Suprapubic skin (tissue), 4 donors: ENCODE results near the gene RSRC1. TPM values are rescaled to one million over a fixed set of nuclear protein-coding genes. Genes with fewer than 3 reads are reported as not detected.
A peak's percentile ranks its signal among the peaks of the same experiment; 100 is the strongest.
"Not testable (repeated sequence)": the region's sequence is repeated elsewhere in the genome, so short reads cannot be mapped to it uniquely, and the experiment has no call there.

Experiments
- DNase-seq, 2 donors: peaks; one replicate each; pipeline ENCODE4 v3.0.0-alpha.2; 2019; ENCODE audit warnings: low spot score in 2 of 2
- H3K27ac ChIP-seq: fragments of 200-600 bp; sonication (generic); one replicate; pipeline ENCODE4 v1.5.1; 2019
- H3K27me3 ChIP-seq: fragments of 200-600 bp; sonication (generic); one replicate; pipeline ENCODE4 v1.5.1; 2019
- H3K36me3 ChIP-seq: fragments of 200-600 bp; sonication (generic); one replicate; pipeline ENCODE4 v1.5.1; 2019
- H3K4me1 ChIP-seq: fragments of 200-600 bp; sonication (generic); one replicate; pipeline ENCODE4 v1.5.1; 2019
- H3K4me3 ChIP-seq: fragments of 200-600 bp; sonication (generic); one replicate; pipeline ENCODE4 v1.5.1; 2019; ENCODE audit warnings: mild to moderate bottlenecking
- H3K9me3 ChIP-seq: fragments of 200-600 bp; sonication (generic); one replicate; pipeline ENCODE4 v1.5.1; 2019
- EP300 ChIP-seq: sonication (generic); formaldehyde crosslinking; IDR thresholded peaks from one replicate; pipeline ENCODE4 v1.6.1; 2017; ENCODE audit warnings: antibody characterized with exemption
- POLR2A ChIP-seq, 2 donors: fragments of 450-650 bp; IDR thresholded peaks; one replicate each; pipeline ENCODE4 v1.6.1; 2017; ENCODE audit warnings: antibody characterized with exemption in 2 of 2, mild to moderate bottlenecking in 2 of 2, moderate library complexity in 2 of 2
- POLR2AphosphoS5 ChIP-seq, 3 donors: sonication (generic); formaldehyde crosslinking; IDR thresholded peaks; one replicate each; pipeline ENCODE4 v1.6.1; 2017; ENCODE audit warnings: antibody characterized with exemption in 3 of 3
- WGBS: methylation state at CpG from one replicate; pipeline ENCODE4 v1.1.5; 2018; 5-methylcytosine and 5-hydroxymethylcytosine counted together
- total RNA-seq, 4 donors: library from RNA; depleted of rRNA; stranded (reverse); fragments of >200 nt; gene quantifications; one replicate each; pipeline ENCODE4 v1.1.0, GENCODE V29; 2016
- TF ChIP-seq, protein P1 (sequence below), 2 donors: fragments of 200-600 bp in 1 of 2; fragments of 450-650 bp in 1 of 2; sonication (generic) in 1 of 2; IDR thresholded peaks; one replicate each; pipeline ENCODE4 v1.5.1; 2016 to 2019; ENCODE audit warnings: antibody characterized with exemption in 2 of 2, mild to moderate bottlenecking in 1 of 2, moderate library complexity in 1 of 2

RSRC1 gene
- total RNA-seq, 4 donors from 2014 or later: 20.4 to 33.2 (median 30.4) TPM

DNA sequence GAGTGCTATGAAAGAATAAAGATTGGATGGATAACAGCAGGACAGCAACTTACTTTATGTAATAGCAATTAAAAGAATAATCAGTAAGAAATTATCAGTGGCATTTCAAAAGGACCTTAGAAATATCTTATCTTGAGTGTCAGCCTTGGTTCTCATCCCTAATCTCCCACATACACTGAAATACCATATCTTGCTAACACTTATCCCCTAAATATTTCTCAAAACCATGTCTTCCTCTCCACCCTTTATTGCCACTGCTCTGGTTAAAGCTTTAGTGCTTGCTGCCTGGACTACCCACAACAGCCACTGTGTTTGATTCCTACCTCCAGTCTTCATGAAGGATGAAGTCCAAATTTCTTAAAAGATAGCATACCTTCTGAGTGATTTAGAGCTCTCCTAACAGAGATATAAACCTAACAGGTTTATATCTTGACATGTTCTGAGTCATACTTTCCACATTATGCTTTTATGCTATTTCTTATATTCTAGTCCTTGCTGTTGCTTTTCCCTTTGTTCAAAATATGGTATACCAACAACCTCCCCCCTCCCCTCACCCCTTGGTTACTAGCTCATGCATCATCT is 202.8 kb downstream of the RSRC1 start:
- no peaks in the 10 kb centered on the region for H3K36me3 ChIP-seq
- TF ChIP-seq POLR2A (IDR thresholded peaks at IDR 0.05) (no peak), POLR2AphosphoS5 (IDR thresholded peaks at IDR 0.05) (no peak), EP300 (no peak)
- TF ChIP-seq, protein P1, sequence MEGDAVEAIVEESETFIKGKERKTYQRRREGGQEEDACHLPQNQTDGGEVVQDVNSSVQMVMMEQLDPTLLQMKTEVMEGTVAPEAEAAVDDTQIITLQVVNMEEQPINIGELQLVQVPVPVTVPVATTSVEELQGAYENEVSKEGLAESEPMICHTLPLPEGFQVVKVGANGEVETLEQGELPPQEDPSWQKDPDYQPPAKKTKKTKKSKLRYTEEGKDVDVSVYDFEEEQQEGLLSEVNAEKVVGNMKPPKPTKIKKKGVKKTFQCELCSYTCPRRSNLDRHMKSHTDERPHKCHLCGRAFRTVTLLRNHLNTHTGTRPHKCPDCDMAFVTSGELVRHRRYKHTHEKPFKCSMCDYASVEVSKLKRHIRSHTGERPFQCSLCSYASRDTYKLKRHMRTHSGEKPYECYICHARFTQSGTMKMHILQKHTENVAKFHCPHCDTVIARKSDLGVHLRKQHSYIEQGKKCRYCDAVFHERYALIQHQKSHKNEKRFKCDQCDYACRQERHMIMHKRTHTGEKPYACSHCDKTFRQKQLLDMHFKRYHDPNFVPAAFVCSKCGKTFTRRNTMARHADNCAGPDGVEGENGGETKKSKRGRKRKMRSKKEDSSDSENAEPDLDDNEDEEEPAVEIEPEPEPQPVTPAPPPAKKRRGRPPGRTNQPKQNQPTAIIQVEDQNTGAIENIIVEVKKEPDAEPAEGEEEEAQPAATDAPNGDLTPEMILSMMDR (IDR thresholded peaks at IDR 0.05): no peak

DNA sequence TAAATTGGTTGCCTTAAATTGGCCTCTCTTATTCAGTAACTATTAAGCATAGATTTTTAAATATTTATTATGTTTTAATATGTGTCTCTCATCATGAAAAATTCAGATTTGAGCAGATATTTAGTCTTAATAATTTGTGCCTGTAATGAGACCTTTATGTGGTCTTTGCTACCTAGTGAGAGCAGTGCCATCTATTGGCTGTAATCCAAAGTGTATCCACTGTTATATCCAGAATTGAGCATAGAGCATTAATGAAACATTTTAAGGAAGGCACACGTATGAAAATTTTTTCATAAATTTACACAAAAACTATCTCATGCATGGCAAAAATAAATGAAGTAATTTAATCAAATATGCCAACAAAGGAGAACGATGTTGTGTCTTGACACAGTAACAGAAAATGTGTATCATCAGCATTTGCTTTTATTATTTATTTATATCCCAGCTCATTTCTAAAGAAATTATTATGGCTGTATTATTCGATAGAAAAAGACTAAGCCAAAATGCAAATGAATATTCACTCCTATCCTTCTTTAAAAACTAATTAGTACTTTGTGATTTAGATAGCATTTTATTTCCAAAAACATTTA is 203.5 kb downstream of the RSRC1 start:
- Histone ChIP-seq H3K27me3 (no peaks in the 10 kb centered on the region), H3K36me3 (no peaks in the 10 kb centered on the region), H3K27ac (no peak overlapping the region), H3K9me3 (no peaks in the 10 kb centered on the region), H3K4me3 (no peak overlapping the region), H3K4me1 (no peaks in the 10 kb centered on the region)
- TF ChIP-seq, protein P1 (IDR thresholded peaks at IDR 0.05): no peak
- TF ChIP-seq POLR2A (IDR thresholded peaks at IDR 0.05) (no peak), POLR2AphosphoS5 (IDR thresholded peaks at IDR 0.05) (no peak), EP300 (no peak)
- no peak for DNase-seq
- WGBS: 60% methylated on average over 3 of the region's 3 CpGs

More for the DNA sequence above, 202.8 kb downstream of the RSRC1 start:
- no peaks in the 10 kb centered on the region for H3K27me3 ChIP-seq
- no peak overlapping the region for H3K4me3 ChIP-seq
- no peak for DNase-seq
- no peak overlapping the region for H3K27ac ChIP-seq
- H3K4me1 ChIP-seq: no peaks in the 10 kb centered on the region
- H3K9me3 ChIP-seq: no peaks in the 10 kb centered on the region

DNA sequence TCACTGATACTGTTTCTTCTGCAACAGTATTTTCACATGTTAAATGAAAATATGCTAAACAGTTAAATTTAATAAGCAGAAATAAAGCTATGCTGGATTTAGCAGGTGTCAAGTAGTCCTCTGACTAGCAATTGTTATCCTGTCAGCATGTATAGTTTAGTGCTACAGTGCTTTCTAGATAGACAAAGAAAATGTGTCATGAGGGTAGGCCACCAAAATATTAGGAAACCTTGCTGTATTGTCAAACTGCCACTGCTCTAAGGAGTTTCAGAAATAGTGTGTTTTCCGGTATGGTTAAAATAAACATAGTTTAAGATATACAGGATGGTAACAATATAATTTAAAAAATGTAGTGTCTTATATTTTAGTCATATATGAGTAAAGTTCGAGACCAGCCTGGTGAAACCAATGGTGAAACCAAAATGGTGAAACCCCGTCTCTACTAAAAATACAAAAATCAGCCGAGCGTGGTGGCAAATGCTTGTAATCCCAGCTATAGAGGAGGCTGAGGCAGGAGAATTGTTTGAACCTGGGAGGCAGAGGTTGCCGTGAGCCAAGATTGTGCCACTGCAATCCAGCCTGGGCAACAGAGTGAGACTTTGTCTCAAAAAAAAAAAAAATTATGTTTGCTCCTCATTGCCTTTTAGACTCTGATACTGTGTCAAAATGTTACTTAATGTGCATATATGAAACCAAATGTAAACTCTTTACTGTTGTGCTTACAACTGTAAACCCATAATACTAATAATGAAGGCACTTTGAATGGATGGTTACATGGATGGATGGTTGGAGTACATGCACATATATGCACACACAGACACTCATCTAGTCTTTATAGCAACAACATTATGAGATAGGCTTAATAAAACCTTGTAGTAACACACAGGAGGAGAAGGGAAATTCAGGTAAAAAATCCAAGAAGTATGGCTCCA is 204.8 kb downstream of the RSRC1 start:
- no peaks in the 10 kb centered on the region for H3K4me1 ChIP-seq
- 96% methylated on average over 6 of the region's 6 CpGs for WGBS
- DNase-seq: no peak
- H3K9me3 ChIP-seq: no peaks in the 10 kb centered on the region
- TF ChIP-seq POLR2AphosphoS5 (IDR thresholded peaks at IDR 0.05): no peak
- TF ChIP-seq POLR2A (IDR thresholded peaks at IDR 0.05): no peak
- no peaks in the 10 kb centered on the region for H3K36me3 ChIP-seq
- no peak overlapping the region for H3K4me3 ChIP-seq
- H3K27me3 ChIP-seq: no peaks in the 10 kb centered on the region
- no peak overlapping the region for H3K27ac ChIP-seq

DNA sequence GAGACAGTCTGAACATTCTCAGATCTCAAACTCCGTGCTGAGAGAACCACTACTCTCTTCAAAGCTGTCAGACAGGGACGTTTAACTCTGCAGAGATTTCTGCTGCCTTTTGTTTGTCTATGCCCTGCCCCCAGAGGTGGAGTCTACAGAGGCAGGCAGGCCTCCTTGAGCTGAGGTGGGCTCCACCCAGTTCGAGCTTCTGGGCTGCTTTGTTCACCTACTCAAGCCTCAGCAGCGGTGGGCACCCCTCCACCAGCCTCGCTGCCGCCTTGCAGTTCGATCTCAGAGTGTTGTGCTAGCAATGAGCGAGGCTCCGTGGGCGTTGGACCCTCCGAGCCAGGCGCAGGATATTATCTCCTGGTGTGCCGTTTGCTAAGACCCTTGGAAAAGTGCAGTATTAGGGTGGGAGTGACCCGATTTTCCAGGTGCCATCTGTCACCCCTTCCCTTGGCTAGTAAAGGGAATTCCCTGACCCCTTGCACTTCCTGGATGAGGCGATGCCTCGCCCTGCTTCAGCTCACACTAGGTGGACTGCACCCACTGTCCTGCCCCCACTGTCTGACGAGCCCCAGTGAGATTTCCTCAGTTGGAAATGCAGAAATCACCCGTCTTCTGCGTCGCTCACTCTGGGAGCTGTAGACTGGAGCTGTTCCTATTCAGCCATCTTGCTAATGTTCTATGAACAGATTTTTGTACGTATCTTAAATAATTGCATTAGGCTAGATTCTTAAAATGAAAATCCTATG is 220.0 kb downstream of the RSRC1 start:
- 43% methylated on average over 21 of the region's 21 CpGs for WGBS

DNA sequence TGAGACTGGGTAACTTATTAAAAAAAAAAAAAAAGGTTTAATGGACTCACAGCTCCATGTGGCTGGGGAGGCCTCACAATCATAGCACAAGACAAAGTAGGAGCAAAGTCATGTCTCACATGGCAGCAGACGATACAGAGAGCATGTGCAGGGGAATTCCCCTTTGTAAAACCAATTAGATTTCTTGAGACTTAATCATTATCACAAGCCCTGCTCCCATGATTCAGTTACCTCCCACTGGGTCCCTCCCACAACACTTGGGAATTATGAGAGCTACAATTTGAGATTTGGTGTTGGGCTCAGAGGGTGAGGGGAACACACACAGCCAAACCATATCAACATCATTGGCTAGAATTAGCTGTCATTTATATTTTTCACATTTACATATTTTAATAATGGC is 221.0 kb downstream of the RSRC1 start:
- Histone ChIP-seq H3K4me3 (no peak overlapping the region), H3K36me3 (no peaks in the 10 kb centered on the region), H3K4me1 (no peaks in the 10 kb centered on the region), H3K27ac (no peak overlapping the region), H3K9me3 (no peaks in the 10 kb centered on the region), H3K27me3 (no peaks in the 10 kb centered on the region)
- TF ChIP-seq POLR2A (IDR thresholded peaks at IDR 0.05): no peak
- TF ChIP-seq POLR2AphosphoS5 (IDR thresholded peaks at IDR 0.05): no peak
- no peak for TF ChIP-seq EP300
- TF ChIP-seq, protein P1 (IDR thresholded peaks at IDR 0.05): no peak
- 71% methylated on average over 1 of the region's 1 CpG for WGBS
- no peak for DNase-seq

More for the DNA sequence above, 220.0 kb downstream of the RSRC1 start:
- H3K4me1 ChIP-seq, H3K9me3 ChIP-seq, DNase-seq, H3K36me3 ChIP-seq, H3K27ac ChIP-seq, H3K27me3 ChIP-seq: not testable (repeated sequence)
- peak overlapping the region; percentile 27 for H3K4me3 ChIP-seq
